Measurements from ENCODE around the gene NEMF.
"Not testable (repeated sequence)": the region's sequence is repeated elsewhere in the genome, so short reads cannot be mapped to it uniquely, and the experiment has no call there.

Gene NEMF, protein sequence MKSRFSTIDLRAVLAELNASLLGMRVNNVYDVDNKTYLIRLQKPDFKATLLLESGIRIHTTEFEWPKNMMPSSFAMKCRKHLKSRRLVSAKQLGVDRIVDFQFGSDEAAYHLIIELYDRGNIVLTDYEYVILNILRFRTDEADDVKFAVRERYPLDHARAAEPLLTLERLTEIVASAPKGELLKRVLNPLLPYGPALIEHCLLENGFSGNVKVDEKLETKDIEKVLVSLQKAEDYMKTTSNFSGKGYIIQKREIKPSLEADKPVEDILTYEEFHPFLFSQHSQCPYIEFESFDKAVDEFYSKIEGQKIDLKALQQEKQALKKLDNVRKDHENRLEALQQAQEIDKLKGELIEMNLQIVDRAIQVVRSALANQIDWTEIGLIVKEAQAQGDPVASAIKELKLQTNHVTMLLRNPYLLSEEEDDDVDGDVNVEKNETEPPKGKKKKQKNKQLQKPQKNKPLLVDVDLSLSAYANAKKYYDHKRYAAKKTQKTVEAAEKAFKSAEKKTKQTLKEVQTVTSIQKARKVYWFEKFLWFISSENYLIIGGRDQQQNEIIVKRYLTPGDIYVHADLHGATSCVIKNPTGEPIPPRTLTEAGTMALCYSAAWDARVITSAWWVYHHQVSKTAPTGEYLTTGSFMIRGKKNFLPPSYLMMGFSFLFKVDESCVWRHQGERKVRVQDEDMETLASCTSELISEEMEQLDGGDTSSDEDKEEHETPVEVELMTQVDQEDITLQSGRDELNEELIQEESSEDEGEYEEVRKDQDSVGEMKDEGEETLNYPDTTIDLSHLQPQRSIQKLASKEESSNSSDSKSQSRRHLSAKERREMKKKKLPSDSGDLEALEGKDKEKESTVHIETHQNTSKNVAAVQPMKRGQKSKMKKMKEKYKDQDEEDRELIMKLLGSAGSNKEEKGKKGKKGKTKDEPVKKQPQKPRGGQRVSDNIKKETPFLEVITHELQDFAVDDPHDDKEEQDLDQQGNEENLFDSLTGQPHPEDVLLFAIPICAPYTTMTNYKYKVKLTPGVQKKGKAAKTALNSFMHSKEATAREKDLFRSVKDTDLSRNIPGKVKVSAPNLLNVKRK

DNA sequence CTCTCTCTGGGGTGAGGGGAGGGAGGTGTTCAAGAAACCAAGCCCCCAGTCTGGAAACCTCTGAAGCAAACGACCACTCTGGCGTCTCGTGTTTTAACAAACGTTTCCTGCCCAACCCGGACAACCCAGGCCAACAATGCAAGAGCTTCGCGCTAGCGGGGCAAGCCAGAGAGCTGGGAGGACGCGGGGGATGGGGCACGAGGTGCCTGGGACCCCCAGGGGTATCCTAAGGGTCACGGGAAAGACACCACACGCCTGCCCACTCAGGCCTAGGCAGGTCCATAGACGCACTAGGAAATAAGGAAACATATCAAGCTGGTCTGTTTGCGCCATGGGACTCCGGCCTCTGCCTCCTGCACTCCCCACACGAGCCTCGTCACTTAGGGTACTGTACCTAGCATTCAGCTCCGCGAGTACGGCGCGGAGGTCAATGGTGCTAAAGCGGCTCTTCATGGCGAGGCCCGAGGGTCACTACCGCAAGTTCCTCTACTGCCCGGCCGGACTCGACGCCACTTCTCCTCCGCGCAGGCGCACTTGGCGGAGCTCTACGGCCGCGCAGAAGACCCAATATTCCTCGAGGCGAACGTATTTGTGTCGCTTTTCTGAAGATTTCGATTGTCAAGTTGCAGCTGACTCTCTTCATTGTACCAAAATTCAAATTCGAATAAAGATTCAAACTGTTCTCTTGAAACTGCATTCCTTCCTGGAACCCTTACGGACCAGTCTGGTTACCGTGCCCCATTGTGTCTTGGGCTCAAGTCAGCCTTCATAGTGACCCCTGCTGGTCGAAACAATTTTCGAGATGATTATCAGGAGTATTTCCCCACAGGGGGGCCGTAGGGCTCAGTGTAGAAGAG, at the start of gene NEMF:
TSS of gene NEMF (minus strand) at position 488 of the 857 bp plus-strand sequence. CDS start at position 453, 35 bp downstream.
- peaks cover 9% of the 10 kb centered on the region for H3K36me3 ChIP-seq (ENCODE audit: insufficient read depth, low read length)
- no peaks in the 10 kb centered on the region for H3K4me1 ChIP-seq (ENCODE audit: insufficient read depth, low read length)
- H3K9me3 ChIP-seq (ENCODE audit: control insufficient read depth, insufficient read depth, low read length) = no peaks in the 10 kb centered on the region
- peak within 1 kb of the TSS; percentile 100 for H3K9ac ChIP-seq (ENCODE audit: low read depth, low read length)

DNA sequence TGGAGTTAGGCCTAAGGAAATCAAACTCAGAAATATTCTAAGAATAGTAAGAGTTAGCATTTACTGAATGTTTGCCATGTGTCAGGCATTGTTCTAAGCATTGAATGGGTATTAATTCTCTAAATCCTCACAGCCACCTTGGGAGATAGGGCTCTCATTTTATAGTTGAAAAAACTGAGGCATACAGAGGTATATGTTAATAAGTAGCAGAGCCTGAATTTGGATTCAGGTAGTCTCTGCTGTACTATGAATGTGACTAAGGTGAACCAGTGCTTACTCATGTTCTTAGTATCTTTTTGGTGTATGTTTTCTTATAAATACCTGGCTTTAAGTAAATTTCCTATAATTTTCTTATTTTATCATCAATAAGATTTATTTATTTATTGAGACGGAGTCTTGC, 48.4 kb upstream of the NEMF start:
- Histone ChIP-seq H3K9me3 (ENCODE audit: control insufficient read depth, insufficient read depth, low read length) (no peaks in the 10 kb centered on the region), H3K36me3 (ENCODE audit: insufficient read depth, low read length) (no peaks in the 10 kb centered on the region), H3K9ac (ENCODE audit: low read depth, low read length) (no peak overlapping the region), H3K4me1 (ENCODE audit: insufficient read depth, low read length) (0 out of 2 replicates have a peak, but pooled peaks cover 2% of the 10 kb centered on the region)

DNA sequence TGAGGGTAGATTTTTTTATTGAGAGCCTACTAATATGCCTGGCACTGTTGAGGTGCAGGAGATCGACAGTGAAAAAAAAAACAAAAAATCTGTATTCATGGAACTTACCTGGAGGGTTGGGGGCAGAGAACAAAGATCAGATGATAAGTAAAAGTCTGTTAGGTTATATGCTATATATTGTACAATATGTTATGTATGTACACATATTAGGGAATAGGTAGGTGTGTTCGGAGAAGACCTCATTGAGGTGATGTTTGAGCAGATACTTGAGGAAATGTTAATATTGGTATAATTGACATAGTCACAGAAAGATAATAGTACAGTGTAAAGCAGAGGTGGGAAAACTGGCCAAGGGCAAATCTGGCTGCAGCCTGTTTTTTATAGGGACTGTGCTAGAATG, 45.9 kb upstream of the NEMF start:
- no peak overlapping the region for H3K9ac ChIP-seq (ENCODE audit: low read depth, low read length)
- no peaks in the 10 kb centered on the region for H3K36me3 ChIP-seq (ENCODE audit: insufficient read depth, low read length)
- H3K4me1 ChIP-seq (ENCODE audit: insufficient read depth, low read length) = 0 out of 2 replicates have a peak, but pooled peaks cover 9% of the 10 kb centered on the region
- no peaks in the 10 kb centered on the region for H3K9me3 ChIP-seq (ENCODE audit: control insufficient read depth, insufficient read depth, low read length)

DNA sequence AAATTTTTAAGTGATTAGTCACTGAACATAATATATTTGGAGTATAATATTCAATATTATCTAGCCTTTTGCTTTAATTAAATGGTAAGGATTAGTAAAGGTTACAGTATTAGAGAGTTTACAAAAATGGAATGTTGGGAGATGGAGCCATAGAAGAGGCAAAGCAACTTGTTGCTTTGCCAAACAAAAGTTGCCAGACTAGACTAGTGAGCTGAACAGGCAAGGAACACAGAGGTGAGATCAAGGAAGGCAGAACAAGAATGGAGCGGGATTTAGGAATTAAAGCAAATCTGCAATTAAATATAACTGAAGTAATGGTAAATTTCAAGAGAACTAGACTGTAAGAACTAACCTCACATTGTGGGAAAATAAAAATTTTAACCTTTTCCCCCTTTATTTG, 45.4 kb upstream of the NEMF start:
- Histone ChIP-seq H3K9ac (ENCODE audit: low read depth, low read length) (no peak overlapping the region), H3K36me3 (ENCODE audit: insufficient read depth, low read length) (no peaks in the 10 kb centered on the region), H3K9me3 (ENCODE audit: control insufficient read depth, insufficient read depth, low read length) (no peaks in the 10 kb centered on the region), H3K4me1 (ENCODE audit: insufficient read depth, low read length) (0 out of 2 replicates have a peak, but pooled peaks cover 9% of the 10 kb centered on the region)

DNA sequence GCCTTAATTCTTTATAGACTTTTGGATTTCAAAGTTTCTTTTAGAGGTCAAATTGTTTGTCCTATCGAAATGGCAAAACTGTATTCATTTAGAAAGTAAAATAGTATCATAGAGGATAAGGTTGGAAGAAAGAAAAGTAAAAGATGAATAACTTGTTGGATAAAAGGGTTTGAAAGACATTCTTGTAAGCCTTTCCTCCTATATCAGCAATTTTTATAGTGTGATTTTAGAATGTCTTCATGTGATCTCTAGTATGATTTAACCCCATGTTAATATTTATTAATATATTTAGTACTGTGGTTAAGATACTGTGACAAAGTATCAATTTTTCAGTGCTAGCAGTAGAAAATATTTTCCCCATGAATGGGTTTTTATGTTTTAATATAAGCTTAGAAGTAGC, 44.8 kb upstream of the NEMF start:
- no peak overlapping the region for H3K9ac ChIP-seq (ENCODE audit: low read depth, low read length)

DNA sequence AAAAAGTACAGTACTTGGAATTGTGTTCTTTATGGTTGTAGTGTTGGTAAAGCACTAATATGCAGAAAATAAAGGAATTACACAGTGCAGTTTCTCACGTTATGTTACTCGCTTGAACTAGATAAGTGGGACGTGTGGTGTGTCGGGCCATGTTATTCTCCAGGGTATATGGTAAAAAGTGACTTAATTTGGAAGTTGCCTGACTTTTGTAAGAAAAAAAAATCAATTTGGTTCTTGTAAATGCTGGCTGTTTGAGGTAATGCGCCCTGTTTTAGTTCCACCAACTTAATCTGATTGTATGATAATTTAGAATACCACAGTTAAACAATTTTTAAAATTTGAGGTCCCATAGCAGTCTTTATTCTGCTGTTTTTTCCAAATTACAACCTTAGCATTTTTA, 44.4 kb upstream of the NEMF start:
- H3K9me3 ChIP-seq (ENCODE audit: control insufficient read depth, insufficient read depth, low read length) = no peaks in the 10 kb centered on the region
- 0 out of 2 replicates have a peak, but pooled peaks cover 9% of the 10 kb centered on the region for H3K4me1 ChIP-seq (ENCODE audit: insufficient read depth, low read length)
- H3K9ac ChIP-seq (ENCODE audit: low read depth, low read length) = no peak overlapping the region
- no peaks in the 10 kb centered on the region for H3K36me3 ChIP-seq (ENCODE audit: insufficient read depth, low read length)

More for the DNA sequence above, 44.8 kb upstream of the NEMF start:
- 0 out of 2 replicates have a peak, but pooled peaks cover 9% of the 10 kb centered on the region for H3K4me1 ChIP-seq (ENCODE audit: insufficient read depth, low read length)
- no peaks in the 10 kb centered on the region for H3K36me3 ChIP-seq (ENCODE audit: insufficient read depth, low read length)
- no peaks in the 10 kb centered on the region for H3K9me3 ChIP-seq (ENCODE audit: control insufficient read depth, insufficient read depth, low read length)

DNA sequence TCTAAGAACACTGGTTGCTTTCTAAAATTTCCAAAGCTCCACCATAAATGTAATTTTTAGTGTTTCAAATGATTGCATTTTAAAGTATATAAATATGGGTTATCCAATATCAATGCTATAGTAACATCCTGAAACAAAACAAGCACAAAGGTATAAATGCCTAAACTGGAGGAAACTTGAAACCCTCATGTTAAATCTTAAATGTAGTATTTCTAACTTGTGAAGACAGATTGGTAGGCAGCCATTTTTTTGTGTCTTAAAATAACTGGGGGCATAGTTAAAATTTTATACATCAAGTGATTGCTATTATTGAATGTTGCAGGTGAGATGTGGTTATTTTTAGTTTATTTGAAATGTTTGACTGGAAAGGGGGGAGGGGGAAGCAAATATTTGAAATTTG, 43.7 kb upstream of the NEMF start:
- not testable (repeated sequence) for H3K9ac ChIP-seq (ENCODE audit: low read depth, low read length); H3K4me1 ChIP-seq (ENCODE audit: insufficient read depth, low read length); H3K36me3 ChIP-seq (ENCODE audit: insufficient read depth, low read length); H3K9me3 ChIP-seq (ENCODE audit: control insufficient read depth, insufficient read depth, low read length)

DNA sequence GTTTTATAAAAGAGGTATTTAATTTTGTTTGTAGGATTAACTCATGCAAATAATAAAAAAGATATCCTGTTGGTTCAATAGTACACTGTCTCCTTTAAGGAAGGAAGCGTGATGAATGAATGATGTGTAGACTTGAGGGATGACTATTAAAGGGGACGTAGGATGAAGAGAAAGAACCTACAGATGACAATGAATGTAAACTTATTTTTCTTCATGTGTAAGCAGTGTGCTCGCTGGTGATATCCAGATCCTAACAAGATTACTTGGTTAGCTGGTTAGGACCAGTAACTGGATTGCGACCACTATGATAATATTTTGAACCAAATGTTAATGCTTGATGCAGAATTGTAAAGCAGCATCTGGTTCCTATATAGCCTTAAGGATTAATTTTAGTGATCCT, 42.9 kb upstream of the NEMF start:
- Histone ChIP-seq H3K4me1 (ENCODE audit: insufficient read depth, low read length) (0 out of 2 replicates have a peak, but pooled peaks cover 9% of the 10 kb centered on the region), H3K9me3 (ENCODE audit: control insufficient read depth, insufficient read depth, low read length) (no peaks in the 10 kb centered on the region), H3K9ac (ENCODE audit: low read depth, low read length) (no peak overlapping the region), H3K36me3 (ENCODE audit: insufficient read depth, low read length) (no peaks in the 10 kb centered on the region)

DNA sequence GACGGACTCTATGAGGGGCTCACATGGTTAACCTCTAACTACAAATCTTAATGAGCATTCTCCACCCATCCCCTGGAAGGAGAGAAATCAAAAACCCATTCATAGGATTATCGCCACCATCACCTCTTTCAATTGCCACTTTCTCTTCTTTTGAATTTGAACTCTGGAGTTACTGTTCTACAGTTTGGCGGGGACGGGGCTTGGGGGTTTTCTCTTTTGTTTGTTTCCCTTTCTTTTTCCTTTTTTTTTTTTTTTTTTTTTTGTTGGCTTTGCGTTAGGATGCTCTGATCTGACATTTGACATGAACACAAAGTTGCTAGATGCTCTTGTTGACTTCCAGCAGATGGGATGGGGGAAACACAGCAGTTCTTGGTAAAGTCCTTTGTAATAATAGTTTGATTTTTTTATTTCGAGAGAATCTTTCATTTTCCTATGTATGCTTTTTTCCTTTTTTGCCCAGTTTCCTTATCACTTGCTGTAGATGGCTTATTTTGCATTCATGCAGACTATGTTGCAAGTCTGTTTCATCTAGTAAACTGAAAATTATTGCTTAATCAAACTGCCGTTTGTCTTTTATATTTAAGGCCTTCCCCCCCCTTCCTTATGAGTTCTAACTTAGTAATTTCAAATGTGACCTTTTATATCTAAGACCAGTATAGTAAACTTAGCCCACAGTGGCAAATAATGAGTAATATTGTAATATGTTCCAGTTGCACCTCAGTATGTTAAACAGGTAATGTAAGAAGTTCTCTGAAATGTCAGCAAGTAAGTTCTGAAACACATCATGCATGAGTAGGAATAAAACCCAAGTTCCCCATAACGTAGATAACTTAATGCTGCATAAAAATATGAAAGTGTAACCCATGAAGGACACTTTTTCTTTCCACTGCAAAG, 41.9 kb upstream of the NEMF start:
- not testable (repeated sequence) for H3K36me3 ChIP-seq (ENCODE audit: insufficient read depth, low read length); H3K9me3 ChIP-seq (ENCODE audit: control insufficient read depth, insufficient read depth, low read length); H3K4me1 ChIP-seq (ENCODE audit: insufficient read depth, low read length)
- peak overlapping the region; percentile 96 for H3K9ac ChIP-seq (ENCODE audit: low read depth, low read length)

DNA sequence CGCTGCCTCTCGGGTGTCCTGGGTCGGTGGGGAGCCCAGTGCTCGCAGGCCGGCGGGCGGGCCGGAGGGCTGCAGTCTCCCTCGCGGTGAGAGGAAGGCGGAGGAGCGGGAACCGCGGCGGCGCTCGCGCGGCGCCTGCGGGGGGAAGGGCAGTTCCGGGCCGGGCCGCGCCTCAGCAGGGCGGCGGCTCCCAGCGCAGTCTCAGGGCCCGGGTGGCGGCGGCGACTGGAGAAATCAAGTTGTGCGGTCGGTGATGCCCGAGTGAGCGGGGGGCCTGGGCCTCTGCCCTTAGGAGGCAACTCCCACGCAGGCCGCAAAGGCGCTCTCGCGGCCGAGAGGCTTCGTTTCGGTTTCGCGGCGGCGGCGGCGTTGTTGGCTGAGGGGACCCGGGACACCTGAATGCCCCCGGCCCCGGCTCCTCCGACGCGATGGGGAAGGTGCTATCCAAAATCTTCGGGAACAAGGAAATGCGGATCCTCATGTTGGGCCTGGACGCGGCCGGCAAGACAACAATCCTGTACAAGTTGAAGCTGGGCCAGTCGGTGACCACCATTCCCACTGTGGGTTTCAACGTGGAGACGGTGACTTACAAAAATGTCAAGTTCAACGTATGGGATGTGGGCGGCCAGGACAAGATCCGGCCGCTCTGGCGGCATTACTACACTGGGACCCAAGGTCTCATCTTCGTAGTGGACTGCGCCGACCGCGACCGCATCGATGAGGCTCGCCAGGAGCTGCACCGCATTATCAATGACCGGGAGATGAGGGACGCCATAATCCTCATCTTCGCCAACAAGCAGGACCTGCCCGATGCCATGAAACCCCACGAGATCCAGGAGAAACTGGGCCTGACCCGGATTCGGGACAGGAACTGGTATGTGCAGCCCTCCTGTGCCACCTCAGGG, 41.0 kb upstream of the NEMF start:
- H3K9me3 ChIP-seq (ENCODE audit: control insufficient read depth, insufficient read depth, low read length) = no peaks in the 10 kb centered on the region
- H3K4me1 ChIP-seq (ENCODE audit: insufficient read depth, low read length) = 0 out of 2 replicates have a peak, but pooled peaks cover 9% of the 10 kb centered on the region
- peak overlapping the region; percentile 96 for H3K9ac ChIP-seq (ENCODE audit: low read depth, low read length)
- H3K36me3 ChIP-seq (ENCODE audit: insufficient read depth, low read length) = no peaks in the 10 kb centered on the region

DNA sequence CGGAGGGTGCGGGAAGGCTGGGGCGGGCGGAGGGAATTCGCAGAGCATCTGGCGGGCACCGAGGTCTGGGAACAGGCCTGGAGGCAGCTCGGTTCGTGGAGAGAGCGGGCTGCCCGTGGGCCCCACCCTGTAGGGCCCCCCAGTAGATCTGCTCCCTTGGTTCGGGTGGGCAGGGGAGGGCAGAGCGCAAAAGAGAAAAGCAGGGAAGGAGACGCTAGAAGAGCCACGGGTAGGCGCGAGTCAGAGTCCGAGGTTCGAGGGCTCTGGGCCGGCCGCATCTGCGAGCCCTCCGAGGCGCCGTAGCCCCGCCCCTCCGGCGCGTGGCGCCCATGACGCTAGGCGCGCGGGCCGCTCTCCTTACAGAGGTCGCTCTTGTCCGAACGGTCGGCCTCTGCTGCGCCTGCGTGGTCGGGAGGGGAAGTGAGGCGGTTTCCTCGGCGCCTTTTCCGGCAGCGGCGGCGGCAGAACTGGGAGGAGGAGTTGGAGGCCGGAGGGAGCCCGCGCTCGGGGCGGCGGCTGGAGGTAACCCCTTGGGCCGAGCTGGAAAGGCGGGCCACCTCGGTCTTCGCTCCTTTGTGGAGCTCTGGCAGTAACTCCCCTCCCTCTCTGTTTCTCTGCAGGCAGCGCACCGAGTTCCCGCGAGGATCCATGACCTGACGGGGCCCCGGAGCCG, 40.2 kb upstream of the NEMF start, which contains the start of gene ARF6:
TSS of gene ARF6 (plus strand) at position 447 of the 673 bp plus-strand sequence. CDS start 655 bp downstream, outside the sequence.
- peak within 1 kb of the TSS; percentile 96 for H3K9ac ChIP-seq (ENCODE audit: low read depth, low read length)
- no peaks in the 10 kb centered on the region for H3K9me3 ChIP-seq (ENCODE audit: control insufficient read depth, insufficient read depth, low read length)
- H3K36me3 ChIP-seq (ENCODE audit: insufficient read depth, low read length) = no peaks in the 10 kb centered on the region
- 0 out of 2 replicates have a peak, but pooled peaks cover 9% of the 10 kb centered on the region for H3K4me1 ChIP-seq (ENCODE audit: insufficient read depth, low read length)

DNA sequence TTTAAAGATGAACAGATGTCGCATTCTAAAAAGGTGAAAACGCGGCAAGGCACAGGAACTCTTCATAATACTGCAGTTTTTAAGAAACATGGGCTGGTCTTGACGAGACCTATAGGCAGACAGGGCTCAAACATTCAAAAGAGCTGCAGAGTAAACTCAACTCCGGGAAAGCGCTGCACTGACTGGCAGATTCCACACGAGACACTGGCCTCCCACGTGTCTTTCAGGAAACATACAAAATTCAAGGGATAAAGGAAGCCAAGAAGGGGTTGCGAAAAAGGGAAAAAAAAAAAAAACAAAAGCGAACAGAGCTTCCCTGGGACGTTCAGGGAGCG, 39.7 kb upstream of the NEMF start:
- H3K36me3 ChIP-seq (ENCODE audit: insufficient read depth, low read length) = no peaks in the 10 kb centered on the region
- H3K9ac ChIP-seq (ENCODE audit: low read depth, low read length) = peak overlapping the region; percentile 96
- no peaks in the 10 kb centered on the region for H3K9me3 ChIP-seq (ENCODE audit: control insufficient read depth, insufficient read depth, low read length)
- H3K4me1 ChIP-seq (ENCODE audit: insufficient read depth, low read length) = 0 out of 2 replicates have a peak, but pooled peaks cover 9% of the 10 kb centered on the region

Measured in ES-I3 (cell line).